ENCODE results near the gene GRIP2.
A peak's percentile ranks its signal among the peaks of the same experiment; 100 is the strongest.

The GRIP2 gene

GRCh38 chr3:14475621-14476020 lies 64.5 kb downstream of the GRIP2 start:
- TF ChIP-seq CTCF (conservative IDR thresholded peaks at IDR 0.05; ENCODE audit: low read depth, low read length): no peak
- no peak overlapping the region for H3K4me3 ChIP-seq (ENCODE audit: low read depth, low read length)
- peak; percentile 56 for DNase-seq (ENCODE audit: low read depth)

GRCh38 chr3:14474363-14475081 lies 65.6 kb downstream of the GRIP2 start:
- DNase-seq (ENCODE audit: low read depth): peak; percentile 62
- TF ChIP-seq CTCF (conservative IDR thresholded peaks at IDR 0.05; ENCODE audit: low read depth, low read length): no peak
- no peak overlapping the region for H3K4me3 ChIP-seq (ENCODE audit: low read depth, low read length)

- H3K4me3 ChIP-seq (ENCODE audit: low read depth, low read length): no peak overlapping the region
- no peak for TF ChIP-seq CTCF (conservative IDR thresholded peaks at IDR 0.05; ENCODE audit: low read depth, low read length)
- no peak for DNase-seq (ENCODE audit: low read depth)
Observed at GRCh38 chr3:14473411-14473891, 66.7 kb downstream of the GRIP2 start.

GRCh38 chr3:14472471-14473351 lies 67.4 kb downstream of the GRIP2 start:
- TF ChIP-seq CTCF (conservative IDR thresholded peaks at IDR 0.05; ENCODE audit: low read depth, low read length): no peak
- no peak overlapping the region for H3K4me3 ChIP-seq (ENCODE audit: low read depth, low read length)
- peak; percentile 92 for DNase-seq (ENCODE audit: low read depth)

GRCh38 chr3:14471690-14472089 lies 68.5 kb downstream of the GRIP2 start:
- TF ChIP-seq CTCF (conservative IDR thresholded peaks at IDR 0.05; ENCODE audit: low read depth, low read length): no peak
- no peak for DNase-seq (ENCODE audit: low read depth)
- no peak overlapping the region for H3K4me3 ChIP-seq (ENCODE audit: low read depth, low read length)

- H3K4me3 ChIP-seq (ENCODE audit: low read depth, low read length): no peak overlapping the region
- no peak for DNase-seq (ENCODE audit: low read depth)
- no peak for TF ChIP-seq CTCF (conservative IDR thresholded peaks at IDR 0.05; ENCODE audit: low read depth, low read length)
Observed at GRCh38 chr3:14471016-14471415, 69.1 kb downstream of the GRIP2 start.

Data from choroid plexus epithelial cell (primary cell).